Epithelial cell of esophagus (primary cell): ENCODE measurements around the gene VTCN1.
"Not testable (repeated sequence)": the region's sequence is repeated elsewhere in the genome, so short reads cannot be mapped to it uniquely, and the experiment has no call there.

Experiments used
- DNase-seq: peaks from one replicate; pipeline ENCODE4 v3.0.0; 2010; ENCODE audit warnings: low read depth
- H3K4me3 ChIP-seq: 2 replicates; pipeline ENCODE4 v1.5.1; 2011; ENCODE audit warnings: mild to moderate bottlenecking, low read length, control low read depth
- TF ChIP-seq, protein P1 (sequence below): IDR thresholded peaks from 2 replicates; pipeline ENCODE4 v1.5.1; 2011; ENCODE audit warnings: low read depth, mild to moderate bottlenecking, low read length, control low read depth, inconsistent platforms; ENCODE audit not compliant: insufficient read depth; ENCODE audit errors: missing control alignments

Gene VTCN1, protein sequence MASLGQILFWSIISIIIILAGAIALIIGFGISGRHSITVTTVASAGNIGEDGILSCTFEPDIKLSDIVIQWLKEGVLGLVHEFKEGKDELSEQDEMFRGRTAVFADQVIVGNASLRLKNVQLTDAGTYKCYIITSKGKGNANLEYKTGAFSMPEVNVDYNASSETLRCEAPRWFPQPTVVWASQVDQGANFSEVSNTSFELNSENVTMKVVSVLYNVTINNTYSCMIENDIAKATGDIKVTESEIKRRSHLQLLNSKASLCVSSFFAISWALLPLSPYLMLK

DNA sequence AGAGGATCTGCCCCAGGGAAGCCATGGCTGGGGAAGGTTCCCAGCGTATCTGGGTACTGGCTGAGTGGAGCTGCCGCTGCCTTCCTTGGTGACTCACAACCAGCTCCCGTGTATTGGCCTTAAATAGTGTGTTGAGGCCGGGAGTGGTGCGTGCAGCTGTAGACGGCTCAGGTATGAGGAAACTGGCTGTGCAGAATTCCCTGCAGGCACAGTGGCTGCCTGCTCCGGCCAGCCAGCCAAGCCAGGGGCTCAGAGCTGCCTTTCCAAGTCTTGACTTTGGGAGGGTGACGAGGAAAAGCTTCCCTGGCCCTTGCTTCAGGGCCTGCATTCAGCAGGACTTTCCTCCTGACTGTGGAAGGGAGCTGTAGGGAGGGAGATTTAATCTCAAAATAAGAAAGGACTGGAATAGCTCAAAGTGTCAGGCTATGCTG lies at the start of gene VTCN1:
TSS of gene VTCN1 (minus strand) at position 97 of the 431 bp plus-strand sequence. CDS start at position 25, 72 bp downstream.
- DNase-seq, result peak; percentile 97
- TF ChIP-seq, protein P1, sequence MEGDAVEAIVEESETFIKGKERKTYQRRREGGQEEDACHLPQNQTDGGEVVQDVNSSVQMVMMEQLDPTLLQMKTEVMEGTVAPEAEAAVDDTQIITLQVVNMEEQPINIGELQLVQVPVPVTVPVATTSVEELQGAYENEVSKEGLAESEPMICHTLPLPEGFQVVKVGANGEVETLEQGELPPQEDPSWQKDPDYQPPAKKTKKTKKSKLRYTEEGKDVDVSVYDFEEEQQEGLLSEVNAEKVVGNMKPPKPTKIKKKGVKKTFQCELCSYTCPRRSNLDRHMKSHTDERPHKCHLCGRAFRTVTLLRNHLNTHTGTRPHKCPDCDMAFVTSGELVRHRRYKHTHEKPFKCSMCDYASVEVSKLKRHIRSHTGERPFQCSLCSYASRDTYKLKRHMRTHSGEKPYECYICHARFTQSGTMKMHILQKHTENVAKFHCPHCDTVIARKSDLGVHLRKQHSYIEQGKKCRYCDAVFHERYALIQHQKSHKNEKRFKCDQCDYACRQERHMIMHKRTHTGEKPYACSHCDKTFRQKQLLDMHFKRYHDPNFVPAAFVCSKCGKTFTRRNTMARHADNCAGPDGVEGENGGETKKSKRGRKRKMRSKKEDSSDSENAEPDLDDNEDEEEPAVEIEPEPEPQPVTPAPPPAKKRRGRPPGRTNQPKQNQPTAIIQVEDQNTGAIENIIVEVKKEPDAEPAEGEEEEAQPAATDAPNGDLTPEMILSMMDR, result no peak
- no peak within 1 kb of the TSS for H3K4me3 ChIP-seq

DNA sequence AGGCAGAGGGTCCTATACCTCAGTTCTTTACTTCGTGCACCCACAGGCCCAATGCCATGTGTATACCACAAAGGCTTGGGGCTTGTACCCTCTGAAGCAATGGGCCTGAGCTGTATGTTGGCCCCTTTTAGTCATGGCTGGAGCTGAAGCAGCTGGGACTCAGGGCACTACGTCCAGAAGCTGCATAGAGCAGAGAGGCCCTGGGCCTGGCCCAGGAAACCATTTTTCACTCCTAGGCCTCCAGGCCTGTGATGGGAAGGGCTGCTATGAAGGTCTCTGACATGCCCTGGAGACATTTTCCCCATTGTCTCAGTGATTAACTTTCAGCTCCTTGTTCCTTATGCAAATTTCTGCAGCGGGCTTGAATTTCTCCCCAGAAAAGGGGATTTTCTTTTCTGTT lies 48.1 kb upstream of the VTCN1 start:
- DNase-seq, result no peak
- TF ChIP-seq, protein P1, result no peak
- no peak overlapping the region for H3K4me3 ChIP-seq

DNA sequence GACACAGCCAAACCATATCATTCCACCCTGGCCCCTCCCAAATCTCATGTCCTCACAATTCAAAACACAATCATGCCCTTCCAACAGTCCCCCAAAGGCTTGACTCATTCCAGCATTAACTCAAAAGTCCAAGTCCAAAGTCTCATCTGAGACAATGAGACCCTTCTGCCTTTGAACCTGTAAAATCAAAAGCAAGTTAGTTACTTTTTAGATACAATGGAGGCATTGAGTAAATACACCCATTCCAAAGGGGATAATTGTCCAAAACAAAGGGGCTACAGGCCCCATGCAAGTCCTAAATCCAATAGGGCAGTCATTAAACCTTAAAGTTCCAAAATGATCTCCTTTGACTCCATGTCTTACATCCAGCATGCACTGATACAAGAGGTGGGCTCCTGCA lies 47.3 kb upstream of the VTCN1 start:
- not testable (repeated sequence) for DNase-seq, H3K4me3 ChIP-seq

DNA sequence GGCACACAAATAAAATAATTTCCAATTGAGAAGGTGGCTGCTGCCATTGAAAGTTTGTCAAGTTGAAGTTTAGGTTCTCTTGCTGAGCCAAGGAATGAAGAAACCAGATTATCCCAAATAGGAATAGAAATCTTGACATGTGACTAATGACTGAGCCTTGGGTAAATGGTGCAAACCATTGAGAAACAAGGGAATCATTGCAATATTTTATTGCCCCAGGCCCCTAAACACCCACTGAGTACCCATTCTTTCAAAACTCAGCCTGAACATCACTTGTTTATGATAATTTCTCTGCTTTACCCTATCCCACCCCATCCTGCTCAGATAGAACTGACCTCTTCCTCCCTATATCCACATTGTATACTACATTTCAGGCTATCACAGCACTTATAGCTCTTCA lies 46.6 kb upstream of the VTCN1 start:
- DNase-seq, result no peak
- TF ChIP-seq, protein P1, result no peak
- H3K4me3 ChIP-seq, result no peak overlapping the region

DNA sequence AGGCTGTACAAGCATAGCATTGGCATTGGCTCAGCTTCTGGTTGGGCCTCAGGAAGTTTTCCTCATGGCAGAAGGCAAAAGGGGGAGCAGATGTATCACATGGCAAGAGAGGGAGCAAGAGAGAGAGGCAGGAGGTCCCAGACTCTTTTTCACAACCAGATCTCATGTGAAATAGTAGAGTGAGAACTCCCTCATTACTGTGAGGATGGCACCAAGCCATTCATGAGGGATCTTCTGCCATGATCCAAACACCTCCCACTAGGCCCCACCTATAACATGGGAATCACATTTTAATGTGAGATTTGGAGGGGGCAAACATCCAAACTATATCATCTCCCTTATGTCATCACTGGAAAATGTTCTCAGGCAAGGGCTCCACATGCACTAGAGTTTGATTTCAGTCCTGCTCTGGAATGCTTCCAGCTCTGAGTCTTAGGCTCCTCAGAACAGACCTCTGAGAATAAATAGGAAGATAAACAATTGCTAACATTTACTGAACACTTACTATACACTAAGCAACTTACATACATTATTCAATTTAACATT lies 39.4 kb upstream of the VTCN1 start:
- TF ChIP-seq, protein P1, result no peak
- H3K4me3 ChIP-seq, result no peak overlapping the region
- no peak for DNase-seq

DNA sequence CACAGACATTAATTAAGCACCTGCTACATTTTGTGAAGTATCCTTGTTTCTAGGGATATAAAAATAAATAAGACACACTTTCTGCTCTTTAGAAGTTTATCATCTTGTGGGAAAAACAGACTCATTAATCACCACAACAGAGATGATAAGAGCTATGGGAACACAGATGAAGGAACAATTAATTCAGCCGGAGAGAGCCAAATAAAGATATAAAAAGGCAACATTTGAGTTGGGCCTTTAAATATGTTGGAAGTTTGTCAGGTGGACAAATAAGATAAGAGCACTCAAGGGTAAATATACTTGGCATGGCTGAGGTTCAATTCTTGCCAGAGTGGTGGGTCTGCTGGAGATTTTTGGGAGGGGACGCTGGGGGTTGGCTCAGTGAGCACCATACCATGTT lies 34.2 kb upstream of the VTCN1 start:
- DNase-seq, result no peak
- TF ChIP-seq, protein P1, result no peak
- no peak overlapping the region for H3K4me3 ChIP-seq

DNA sequence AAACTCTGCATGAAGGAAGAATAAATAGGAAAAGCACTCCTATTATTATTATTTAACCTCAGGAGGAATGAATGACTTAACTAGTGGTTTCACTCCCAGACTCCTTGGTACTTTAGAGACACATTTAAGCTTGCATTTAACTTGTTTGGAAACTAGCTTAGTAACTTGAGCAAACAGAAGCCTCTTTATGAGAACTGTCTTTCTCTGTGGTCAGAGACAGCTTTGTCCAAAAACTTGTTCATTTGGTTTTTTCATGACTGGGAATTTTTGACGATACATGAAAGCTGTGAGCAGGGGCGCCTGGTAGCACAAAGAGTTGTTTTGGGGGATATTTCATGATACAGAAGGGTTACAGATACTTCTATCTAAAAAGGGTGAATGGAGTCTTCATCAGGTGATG lies 33.6 kb upstream of the VTCN1 start:
- TF ChIP-seq, protein P1, result no peak
- H3K4me3 ChIP-seq, result no peak overlapping the region
- no peak for DNase-seq
